OCI-M1 (cell line): Measurements from ENCODE around the gene TCERG1.
A peak's percentile ranks its signal among the peaks of the same experiment; 100 is the strongest.
"Not testable (repeated sequence)": the region's sequence is repeated elsewhere in the genome, so short reads cannot be mapped to it uniquely, and the experiment has no call there.

ENCODE experiments used
- DNase-seq: peaks from one replicate; lab custom pipeline; 2025; lab: John Stamatoyannopoulos, UW

Gene TCERG1

DNA sequence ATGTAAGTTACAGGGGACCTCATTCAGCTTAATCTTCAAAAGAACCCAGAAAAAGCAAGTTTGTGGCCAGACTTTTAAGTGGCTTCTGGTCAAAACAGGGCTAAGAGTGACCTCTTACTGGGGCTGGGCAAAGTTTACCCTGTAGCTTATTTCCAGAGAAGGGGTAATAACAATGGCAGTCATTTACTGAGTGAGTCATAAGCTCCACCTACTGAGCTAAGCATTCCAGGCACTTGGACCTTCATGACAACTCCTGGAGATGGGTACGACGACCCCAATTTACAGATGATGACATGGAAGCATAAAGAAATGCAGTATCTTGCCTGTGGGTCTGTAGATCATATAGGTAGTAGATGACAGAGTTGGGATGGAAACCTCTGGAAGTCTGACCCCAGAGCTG is 73.6 kb downstream of the TCERG1 start:
- no peak for DNase-seq

DNA sequence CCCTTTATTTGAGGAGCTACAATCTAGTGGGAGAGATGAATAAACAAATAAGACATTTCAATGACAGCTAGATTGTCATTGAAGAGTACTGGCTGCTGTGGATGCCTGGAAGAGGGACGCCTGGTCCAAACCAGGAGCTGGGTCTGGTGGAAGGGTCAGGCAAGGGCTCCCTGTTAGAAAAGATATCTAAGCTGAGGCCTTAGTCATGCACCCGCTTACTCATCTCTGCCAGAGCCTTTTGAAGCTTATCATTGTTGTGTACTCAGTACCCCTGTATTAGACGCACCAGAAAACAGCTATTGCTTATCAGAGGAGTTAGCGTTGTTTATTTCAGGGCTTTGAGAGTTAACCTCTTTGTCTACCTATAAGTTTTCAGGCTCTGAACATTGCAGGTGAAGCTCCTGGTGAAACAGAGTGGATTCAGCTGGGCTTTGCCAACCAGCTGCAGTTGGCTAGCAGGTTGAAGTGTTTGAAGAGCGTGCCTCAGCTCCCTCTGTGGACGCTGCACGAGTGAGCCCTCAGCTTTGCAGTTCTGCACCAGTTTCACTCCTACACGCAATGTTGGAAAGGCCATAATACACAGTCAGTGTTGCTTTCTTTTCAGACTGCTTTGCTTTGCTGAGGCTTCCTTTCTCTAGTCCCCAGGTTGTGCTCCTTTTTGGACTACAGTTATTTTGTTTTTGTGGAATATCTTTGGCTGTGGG is 74.4 kb downstream of the TCERG1 start:
- DNase-seq, result peak; percentile 31

DNA sequence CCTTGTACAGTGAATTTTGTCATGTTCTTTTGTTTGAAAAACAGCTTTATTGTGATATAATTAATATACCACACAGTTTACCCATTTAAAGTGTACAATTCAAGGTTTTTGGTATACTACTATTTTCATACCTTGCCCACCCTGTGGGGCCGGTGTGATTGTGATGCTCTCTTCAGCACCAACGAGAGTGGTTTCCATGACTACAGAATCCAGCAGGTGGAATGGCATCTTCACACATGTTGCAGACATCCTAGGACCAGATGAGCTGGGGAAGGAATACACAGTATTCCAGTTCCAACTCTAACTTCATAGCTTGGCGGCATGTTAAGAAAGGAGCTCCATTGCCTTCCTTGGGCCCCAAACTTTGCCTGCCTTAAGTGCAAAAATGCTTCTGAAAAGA is 76.6 kb downstream of the TCERG1 start:
- no peak for DNase-seq

DNA sequence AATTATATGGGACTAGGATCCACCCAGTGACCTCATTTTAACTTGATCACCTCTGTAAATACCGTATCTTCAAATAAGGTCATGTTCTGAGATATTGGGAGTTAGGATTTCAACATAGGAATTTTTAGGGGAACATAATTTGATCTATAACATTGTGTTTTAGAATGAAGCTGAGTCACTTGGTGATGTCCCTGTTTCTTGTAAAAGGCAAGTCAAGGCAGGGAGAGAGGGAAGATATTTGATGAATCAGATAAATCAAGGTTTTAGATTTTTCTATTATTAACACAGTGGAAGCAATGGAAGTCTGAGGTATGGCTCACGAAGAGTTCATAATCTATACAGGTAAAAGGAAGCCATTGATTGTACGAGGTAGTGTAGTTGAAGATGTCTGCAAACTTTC is 80.7 kb downstream of the TCERG1 start:
- no peak for DNase-seq

DNA sequence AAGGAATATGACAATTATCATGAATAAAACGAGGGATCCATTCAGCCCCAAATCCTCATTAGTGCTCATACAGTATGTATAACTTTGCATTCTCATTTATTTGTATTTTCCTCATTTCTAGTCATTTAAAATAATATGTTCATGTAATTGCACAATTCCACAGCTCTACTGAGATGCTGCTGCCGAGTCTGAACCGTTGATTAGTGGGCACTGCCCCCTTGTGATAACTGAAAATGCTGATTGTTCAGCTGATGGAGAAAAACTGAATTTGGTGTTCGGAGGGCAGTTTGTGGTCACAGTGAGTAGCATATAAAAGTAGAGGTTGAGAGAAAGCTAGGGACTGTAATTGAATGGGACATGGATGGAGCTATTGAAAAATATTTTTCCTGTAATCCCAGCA is 81.1 kb downstream of the TCERG1 start:
- peak; percentile 55 for DNase-seq

DNA sequence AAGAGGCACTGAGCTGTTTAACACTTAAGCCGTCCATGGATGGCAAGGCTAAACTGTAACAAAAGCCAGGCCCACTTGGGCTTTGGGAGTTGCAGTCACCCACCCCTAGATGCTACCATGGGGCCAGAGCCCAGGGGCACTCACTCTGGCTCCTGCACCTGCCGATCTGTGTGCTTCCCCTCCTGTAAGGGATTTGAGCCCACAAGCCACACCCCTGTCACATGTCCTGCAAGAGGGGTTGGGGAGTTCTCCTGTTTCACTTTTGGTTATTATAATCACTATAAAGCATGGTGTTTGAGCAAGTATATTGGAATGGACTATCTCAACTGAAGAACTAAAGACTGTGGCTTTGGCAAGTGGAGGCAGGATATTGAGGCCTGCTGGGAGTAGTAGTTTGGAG is 82.9 kb downstream of the TCERG1 start:
- peak; percentile 72 for DNase-seq

DNA sequence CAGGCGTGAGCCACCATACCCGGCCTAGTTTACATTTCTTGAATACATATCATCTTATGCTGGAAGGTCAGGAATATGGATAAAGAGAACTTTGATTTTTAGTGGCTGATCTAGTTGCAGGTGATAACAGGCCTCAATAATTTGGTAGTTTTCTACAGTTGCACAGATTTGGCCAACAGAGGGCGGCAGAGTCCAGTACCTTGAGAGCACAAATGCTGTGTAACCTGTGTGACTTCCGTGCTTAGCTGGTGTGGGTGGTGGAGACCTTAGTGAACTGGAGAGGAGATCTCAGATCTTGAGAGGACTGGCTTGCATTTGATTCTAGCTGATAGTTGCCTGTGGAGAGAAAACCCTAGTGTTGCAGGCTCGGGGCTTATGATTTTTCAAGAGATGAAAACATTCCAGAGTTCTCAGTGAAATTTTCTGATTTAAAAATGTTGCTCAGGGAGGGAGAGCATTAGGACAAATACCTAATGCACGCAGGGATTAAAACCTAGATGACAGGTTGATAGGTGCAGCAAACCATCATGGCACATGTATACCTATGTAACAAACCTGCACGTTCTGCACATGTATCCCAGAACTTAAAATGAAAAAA is 86.2 kb downstream of the TCERG1 start:
- peak; percentile 85 for DNase-seq

DNA sequence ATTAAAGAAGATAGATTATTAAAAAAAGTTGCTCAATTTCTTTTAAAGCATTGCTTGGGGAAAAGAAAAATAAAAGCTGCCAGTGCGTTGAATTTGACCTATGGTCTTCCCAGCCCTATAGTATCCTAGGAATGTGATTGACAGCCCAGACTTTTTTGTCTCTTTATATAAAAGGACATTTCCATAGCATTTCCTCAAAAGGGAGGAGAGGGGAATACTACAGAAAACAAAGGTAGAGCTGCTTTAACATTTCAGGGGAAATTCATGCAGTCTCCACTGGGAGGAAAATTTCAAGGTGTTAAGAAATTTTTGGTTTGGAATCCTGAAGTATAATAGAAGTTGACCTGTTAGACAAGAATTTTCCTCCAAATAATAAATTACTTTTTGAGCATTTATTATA is 86.7 kb downstream of the TCERG1 start:
- DNase-seq, result no peak

DNA sequence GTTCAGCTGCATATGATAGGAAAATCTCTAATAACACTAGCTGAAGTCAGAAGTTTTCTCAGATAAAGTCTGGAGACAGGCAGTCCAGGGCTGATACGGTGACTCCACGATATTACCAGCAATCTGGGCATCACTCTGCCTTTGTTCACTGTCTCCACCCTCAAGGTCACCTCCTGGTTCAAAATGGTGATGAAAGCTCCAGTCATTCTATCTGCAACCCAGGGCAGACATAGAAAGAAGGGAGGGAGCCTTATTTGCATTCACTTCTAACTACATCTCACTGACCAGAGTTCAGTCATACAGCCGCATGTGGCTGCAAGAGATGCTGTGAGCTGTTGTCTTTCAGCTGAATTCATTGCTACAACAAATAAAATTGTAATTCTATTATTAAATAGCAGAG is 91.3 kb downstream of the TCERG1 start:
- no peak for DNase-seq

DNA sequence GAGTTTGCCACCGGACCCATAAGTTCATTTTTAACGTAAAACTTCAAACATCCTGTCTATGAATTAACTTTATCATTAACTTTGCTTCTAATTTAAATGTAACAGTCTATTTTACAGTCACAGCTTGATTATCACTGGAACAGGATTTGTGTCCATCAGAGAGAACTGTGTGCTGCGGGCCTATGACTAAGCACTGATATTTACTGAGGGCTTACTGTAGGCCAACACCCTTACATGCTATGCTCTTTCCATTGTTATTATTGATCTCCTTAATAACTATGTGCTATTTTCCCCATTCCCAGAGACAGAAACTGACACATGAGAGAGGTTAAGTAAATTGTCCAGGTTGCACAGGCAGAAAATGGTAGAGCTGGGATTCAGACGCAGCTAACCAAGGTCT is 92.8 kb downstream of the TCERG1 start:
- DNase-seq, result no peak

DNA sequence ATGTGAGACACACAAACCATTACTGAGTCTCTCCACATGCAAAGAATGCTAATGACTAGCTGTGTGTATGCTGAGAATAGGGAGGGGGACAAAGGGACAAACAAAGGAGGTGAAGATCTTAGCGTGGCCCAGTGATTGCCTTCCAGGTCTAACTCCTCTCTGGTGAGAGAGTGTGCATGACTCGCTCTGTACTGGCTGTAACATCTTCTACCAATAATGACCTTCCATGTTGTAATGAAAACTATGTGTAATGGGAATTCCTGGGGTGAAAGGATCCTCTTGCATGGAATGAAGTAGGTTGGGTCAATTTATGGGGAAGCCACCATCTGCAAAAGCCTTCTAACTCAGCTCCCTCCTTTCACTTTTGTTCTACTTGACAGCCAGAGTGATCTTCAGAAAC is 93.3 kb downstream of the TCERG1 start:
- DNase-seq, result no peak

DNA sequence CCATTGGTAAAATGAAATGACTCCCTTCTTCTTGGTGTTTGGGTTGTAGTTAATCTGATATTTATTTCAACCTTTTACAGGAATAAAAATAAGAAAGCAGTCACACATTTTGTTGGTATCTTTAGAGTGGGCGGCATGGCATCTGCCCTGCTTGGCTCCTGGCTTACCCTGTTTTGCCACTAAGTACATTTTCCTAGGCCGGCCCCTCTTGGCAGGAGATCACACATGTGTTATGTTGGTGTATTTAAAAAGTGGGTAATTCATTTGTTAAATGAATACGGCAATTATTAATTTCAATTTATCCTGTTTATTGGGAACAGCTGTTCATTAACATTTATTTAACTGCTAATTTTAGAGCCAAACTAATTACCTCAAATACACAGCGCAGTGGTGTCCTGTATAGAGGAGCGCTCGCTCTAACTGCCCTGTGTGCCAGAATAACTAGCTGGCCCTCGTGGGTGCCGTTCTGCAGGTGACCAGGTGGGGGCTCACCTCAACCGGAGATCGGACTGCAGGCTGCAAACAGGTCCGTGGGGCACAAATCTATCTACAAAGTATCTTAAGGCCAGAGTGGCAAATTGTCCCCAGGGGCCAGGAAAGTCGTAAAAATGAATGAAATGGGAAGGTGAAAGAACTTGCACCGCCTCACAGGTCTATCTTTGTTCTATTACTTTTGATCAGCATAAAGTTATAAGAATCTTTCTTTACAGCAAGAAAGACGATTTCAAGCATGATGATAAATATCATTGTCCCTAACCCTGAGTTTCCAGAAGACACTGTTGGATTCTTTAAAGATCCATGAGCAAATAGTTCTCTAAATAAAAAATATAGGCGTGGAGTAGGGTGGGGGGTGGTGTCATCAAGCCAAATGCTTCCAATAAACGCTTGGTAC is 95.1 kb downstream of the TCERG1 start:
- DNase-seq, result peak; percentile 74

DNA sequence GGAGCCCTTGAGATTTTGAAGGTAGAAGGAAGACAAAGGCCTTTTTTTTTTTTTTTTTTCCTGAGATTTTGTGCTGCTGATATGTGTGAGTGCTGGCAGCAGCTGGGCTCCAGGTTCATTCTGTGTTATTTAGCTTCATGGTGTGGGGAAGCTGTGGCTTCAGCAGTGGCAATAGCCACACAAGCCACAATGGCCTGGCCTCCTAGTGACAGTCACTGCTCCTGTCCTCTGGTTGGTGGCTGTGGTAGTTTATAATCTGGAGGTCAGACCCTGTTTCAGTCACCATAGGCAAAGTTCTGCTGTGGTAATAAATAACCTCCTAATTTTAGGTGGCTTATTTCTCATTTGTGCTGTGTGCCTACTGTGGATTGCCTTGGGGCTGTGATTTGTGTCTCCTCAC is 97.1 kb downstream of the TCERG1 start:
- DNase-seq, result no peak

DNA sequence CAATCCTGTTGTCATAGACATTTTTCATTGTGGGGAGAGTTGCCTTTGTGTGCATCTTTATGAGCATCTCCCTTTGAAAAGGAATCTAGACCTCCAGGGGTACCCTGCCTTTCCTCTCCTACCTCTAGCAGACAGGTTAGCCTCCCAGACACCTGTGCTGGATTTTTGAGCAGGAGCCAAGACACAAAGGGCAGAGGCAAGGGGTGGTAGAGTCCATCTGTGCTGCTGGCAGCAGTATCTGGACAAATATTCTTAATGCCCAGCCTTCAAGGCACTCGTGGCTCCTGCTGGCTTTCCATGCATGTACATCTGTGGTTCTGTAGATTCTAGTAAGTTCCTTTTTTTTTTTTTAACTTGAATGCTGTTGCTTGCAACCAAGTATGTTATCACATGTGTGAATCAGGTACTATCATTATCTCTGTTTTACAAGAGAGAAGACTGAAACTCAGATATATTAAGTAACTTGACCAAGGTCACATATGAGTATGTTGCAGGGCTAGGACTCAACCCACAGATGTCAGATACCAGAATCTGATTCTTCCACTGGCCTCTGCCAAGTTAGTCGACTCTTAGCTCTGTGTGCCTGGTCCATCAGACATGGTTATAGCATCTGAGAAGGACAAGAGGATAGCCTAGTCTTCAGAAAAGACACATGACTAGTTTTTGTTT is 101.8 kb downstream of the TCERG1 start:
- DNase-seq, result no peak

DNA sequence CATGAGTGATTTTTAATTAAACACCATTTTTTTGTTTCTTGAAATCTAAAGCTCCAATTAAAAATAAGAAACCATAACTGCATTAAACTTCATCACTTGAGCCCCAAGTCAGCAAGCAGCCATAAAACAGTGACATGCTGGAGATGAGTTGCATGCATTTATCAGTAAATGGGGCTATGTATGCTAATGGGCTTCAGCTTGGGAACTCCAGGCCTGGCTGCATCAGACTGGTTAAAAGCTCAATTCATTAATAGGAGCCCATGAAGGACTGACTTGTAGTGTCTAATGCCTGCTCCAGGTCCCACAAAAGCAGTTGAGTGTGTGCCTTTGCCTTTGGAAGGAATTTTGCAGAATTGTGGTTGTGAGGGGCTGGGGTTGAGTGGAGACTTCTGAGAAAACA is 102.5 kb downstream of the TCERG1 start:
- DNase-seq, result no peak

DNA sequence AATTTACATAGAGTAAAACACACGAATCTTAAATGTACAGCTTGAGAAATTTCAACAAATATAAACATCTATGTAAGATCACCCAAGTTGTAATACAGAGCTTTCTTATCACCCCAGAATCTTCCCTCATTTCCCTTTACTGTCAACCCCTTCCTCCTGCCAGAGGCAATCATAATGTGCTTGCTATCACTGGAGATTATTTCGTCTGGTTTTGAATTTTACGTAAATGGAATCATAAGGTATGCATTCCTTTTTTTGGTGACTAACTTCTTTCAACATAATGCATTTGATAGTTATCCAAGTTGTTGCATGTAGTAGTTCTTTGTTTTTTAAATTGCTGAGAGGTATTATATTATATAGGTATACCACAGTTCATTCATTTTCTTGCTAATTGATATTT is 106.3 kb downstream of the TCERG1 start:
- DNase-seq, result no peak

DNA sequence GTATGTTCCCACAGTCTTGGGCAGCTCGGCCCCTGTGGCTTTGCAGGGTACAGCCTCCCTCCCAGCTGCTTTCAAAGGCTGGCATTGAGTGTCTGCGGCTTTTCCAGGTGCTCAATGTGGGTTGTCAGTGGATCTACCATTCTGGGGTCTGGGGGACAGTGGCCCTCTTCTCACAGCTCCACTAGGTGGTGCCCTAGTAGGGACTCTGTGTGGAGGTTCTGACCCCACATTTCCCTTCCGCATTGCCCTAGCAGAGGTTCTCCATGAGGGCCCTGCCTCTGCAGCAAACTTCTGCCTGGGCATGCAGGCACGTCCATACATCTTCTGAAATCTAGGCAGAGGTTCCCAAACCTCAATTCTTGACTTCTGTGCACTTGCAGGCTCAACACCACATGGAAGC is 109.8 kb downstream of the TCERG1 start:
- DNase-seq, result not testable (repeated sequence)

DNA sequence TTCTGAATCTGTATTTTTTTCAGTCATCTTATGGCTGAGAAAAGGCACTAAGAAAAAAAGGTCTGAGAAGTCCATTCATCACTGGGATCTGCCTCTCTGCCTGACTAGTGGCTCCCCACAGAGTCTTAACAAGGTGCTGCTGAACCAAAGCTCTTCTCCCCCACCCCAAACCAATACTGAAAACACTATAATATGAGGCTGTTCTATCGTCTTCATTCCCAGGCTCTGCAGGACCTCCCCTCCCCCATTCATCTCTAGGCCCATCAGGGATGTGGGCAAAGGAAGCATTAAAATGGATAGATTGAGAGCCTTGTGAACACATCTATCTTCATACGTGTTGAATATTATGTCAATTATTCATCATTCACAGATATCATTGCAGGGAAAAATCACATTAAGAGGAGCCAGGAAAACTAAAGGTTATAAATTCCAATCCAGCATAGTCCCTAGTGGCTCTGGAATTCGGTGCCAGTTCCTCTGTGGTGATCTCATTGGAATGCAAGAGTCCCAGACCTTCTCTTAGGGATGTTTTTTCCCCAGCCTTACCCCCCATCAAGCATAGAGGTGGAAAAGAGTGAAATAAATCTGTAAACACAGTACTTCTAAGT is 113.2 kb downstream of the TCERG1 start:
- no peak for DNase-seq
